GM12878 (cell line): Measurements from ENCODE around the gene DNAJB8.

Source experiments
- ATF3 ChIP-seq: IDR thresholded peaks from 2 replicates; pipeline ENCODE4 v1.6.1; 2011; ENCODE audit warnings: low read depth, mild to moderate bottlenecking, low read length, moderate library complexity, borderline replicate concordance; ENCODE audit errors: extremely low read depth
- BCL3 ChIP-seq: IDR thresholded peaks from 2 replicates; pipeline ENCODE4 v1.6.1; 2011; ENCODE audit warnings: borderline replicate concordance, low read depth, mild to moderate bottlenecking, moderate library complexity, low read length; ENCODE audit not compliant: insufficient read depth, poor library complexity, severe bottlenecking
- CTCF ChIP-seq, 3 experiments: IDR thresholded peaks in 2 of 3; conservative IDR thresholded peaks in 1 of 3; 2 replicates each; pipeline ENCODE4 v1.5.1; 2011; ENCODE audit warnings: low read depth in 3 of 3, low read length in 3 of 3, mild to moderate bottlenecking in 3 of 3, control low read depth in 2 of 3, moderate library complexity in 2 of 3, inconsistent platforms in 1 of 3, mixed read lengths in 1 of 3; ENCODE audit not compliant: control insufficient read depth in 2 of 3, insufficient read depth in 1 of 3; ENCODE audit errors: extremely low read depth in 1 of 3
- EGR1 ChIP-seq, 2 experiments: IDR thresholded peaks; 1 replicate in 1 of 2; 2 replicates in 1 of 2; pipeline ENCODE4 v1.6.1; 2011 to 2012; ENCODE audit warnings: low read depth in 2 of 2, low read length in 2 of 2, borderline replicate concordance in 1 of 2, mild to moderate bottlenecking in 1 of 2, moderate library complexity in 1 of 2
- FOXM1 ChIP-seq: IDR thresholded peaks from 2 replicates; pipeline ENCODE4 v1.6.1; 2012; ENCODE audit warnings: low read depth, mild to moderate bottlenecking, inconsistent platforms, low read length, moderate library complexity
- GATAD2B ChIP-seq: fragments of 450-650 bp; conservative IDR thresholded peaks from 2 replicates; pipeline ENCODE4 v1.6.1; 2017; ENCODE audit warnings: low read depth, mild to moderate bottlenecking, moderate library complexity
- POLR2A ChIP-seq: IDR thresholded peaks from 2 replicates; pipeline ENCODE4 v1.6.1; 2011; ENCODE audit warnings: low read depth, mild to moderate bottlenecking, low read length
- TAF1 ChIP-seq: IDR thresholded peaks from 2 replicates; pipeline ENCODE4 v1.6.1; 2011; ENCODE audit warnings: mild to moderate bottlenecking, low read depth, low read length, borderline replicate concordance
- TF ChIP-seq, protein P1 (sequence below): fragments of 450-650 bp; IDR thresholded peaks from 2 replicates; pipeline ENCODE4 v1.6.1; 2017; ENCODE audit warnings: borderline replicate concordance

DNA sequence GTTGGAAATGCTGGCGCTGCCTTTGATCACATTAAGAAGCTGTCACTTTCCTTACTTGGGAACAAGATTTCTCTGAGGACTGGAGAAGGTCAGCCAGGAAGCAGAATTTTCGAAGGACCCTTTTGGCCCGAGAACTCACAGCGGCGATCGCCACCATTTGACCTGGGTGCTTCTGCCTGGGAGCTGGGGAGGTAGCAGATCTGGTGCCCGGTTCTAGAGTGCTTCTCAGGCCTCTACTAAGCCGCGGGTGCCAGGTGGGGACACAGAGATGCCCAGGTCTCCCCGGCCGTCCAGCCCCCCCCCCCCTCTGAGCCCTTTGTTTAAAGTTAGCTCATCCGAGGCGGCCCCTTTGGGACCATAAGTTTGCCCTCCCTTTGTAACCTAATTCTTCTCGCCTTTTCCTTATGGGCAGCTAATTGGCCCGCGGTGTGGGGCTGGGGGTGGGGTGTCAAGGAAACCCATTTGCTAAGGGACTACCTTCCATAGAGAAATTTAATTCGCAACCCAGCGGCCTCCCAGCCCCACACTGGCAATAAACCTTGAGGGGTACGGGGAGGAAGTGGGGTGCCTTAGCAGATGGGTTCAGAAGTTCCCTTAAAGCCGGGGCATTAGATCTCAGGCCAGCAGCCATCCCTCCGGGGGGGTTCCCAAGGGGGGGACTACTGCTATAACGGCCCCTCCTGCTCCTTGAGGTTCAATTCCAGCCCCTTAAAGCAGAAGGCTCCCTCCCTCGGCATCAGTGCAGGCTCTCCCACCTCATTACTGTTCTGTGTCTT, 24.4 kb upstream of the DNAJB8 start:
- TF ChIP-seq ATF3 = no peak
- TF ChIP-seq POLR2A = no peak
- no peak for TF ChIP-seq EGR1 (IDR thresholded peaks at IDR 0.05; ENCODE audit: borderline replicate concordance in 1 of 2, low read depth in 2 of 2, low read length in 2 of 2)
- TF ChIP-seq CTCF (IDR thresholded peaks at IDR 0.05 in 2 of 3, conservative IDR thresholded peaks at IDR 0.05 in 1 of 3; ENCODE audit: control insufficient read depth in 2 of 3, extremely low read depth in 1 of 3, insufficient read depth in 1 of 3, low read depth in 3 of 3, low read length in 3 of 3) = no peak
- TF ChIP-seq TAF1 = no peak
- no peak for TF ChIP-seq BCL3
- TF ChIP-seq FOXM1 = no peak
- TF ChIP-seq, protein P1, sequence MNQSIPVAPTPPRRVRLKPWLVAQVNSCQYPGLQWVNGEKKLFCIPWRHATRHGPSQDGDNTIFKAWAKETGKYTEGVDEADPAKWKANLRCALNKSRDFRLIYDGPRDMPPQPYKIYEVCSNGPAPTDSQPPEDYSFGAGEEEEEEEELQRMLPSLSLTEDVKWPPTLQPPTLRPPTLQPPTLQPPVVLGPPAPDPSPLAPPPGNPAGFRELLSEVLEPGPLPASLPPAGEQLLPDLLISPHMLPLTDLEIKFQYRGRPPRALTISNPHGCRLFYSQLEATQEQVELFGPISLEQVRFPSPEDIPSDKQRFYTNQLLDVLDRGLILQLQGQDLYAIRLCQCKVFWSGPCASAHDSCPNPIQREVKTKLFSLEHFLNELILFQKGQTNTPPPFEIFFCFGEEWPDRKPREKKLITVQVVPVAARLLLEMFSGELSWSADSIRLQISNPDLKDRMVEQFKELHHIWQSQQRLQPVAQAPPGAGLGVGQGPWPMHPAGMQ = no peak
- TF ChIP-seq GATAD2B = no peak
